IMR-90 (cell line): ENCODE data around the gene CGB1. TPM values are rescaled to one million over a fixed set of nuclear protein-coding genes. Genes with fewer than 3 reads are reported as not detected.

Source experiments
- ATAC-seq: fragments of 200-7000 bp; cut with Tn5 transposase; 2 replicates; pipeline ENCODE4 v1.9.1; 2020; ENCODE audit warnings: low read depth, mild to moderate bottlenecking, moderate library complexity
- BruUV-seq: library from RNA; stranded (reverse); fragments of 400-500 nt; replicated peaks from 2 replicates; lab custom pipeline; 2021; lab: Mats Ljungman, UMichigan
- CTCF ChIA-PET: fragments of 300-600 bp; formaldehyde crosslinking; extraction: SDS; loops from one replicate; lab custom pipeline; 2021; ENCODE audit warnings: antibody characterized with exemption; lab: Yijun Ruan, JAX
- POLR2A ChIA-PET: fragments of 300-600 bp; sonication (Branson Sonifier 250); formaldehyde crosslinking; loops from one replicate; lab custom pipeline; 2022; ENCODE audit warnings: antibody characterized with exemption; ENCODE audit not compliant: unreplicated experiment; lab: Charles Lee
- DNase-seq: peaks from one replicate; pipeline ENCODE4 v3.0.0; 2013
- H2AFZ ChIP-seq: replicated peaks from 2 replicates; pipeline ENCODE3; 2013; ENCODE audit warnings: low read length, mild to moderate bottlenecking; ENCODE audit not compliant: poor library complexity
- H2AK5ac ChIP-seq: 2 replicates; pipeline ENCODE4 v1.6.1; 2013; ENCODE audit warnings: low read depth, low read length, inconsistent platforms
- H2AK9ac ChIP-seq: replicated peaks from 2 replicates; pipeline ENCODE3; 2013; ENCODE audit warnings: mild to moderate bottlenecking, low read depth, low read length, moderate library complexity; ENCODE audit not compliant: poor library complexity
- H2BK120ac ChIP-seq: 2 replicates; pipeline ENCODE4 v1.6.1; 2013; ENCODE audit warnings: low read depth, low read length, inconsistent platforms
- H2BK15ac ChIP-seq: 3 replicates; pipeline ENCODE4 v1.6.1; 2013; ENCODE audit warnings: low read depth, low read length, inconsistent platforms
- H2BK20ac ChIP-seq: 2 replicates; pipeline ENCODE4 v1.6.1; 2013; ENCODE audit warnings: low read depth, mild to moderate bottlenecking, inconsistent platforms, low read length, moderate library complexity
- H2BK5ac ChIP-seq: 2 replicates; pipeline ENCODE4 v1.6.1; 2013; ENCODE audit warnings: mild to moderate bottlenecking, low read depth, low read length, inconsistent platforms; ENCODE audit not compliant: poor library complexity, severe bottlenecking
- H3K14ac ChIP-seq: replicated peaks from 2 replicates; pipeline ENCODE4 v1.6.1; 2013; ENCODE audit warnings: low read depth, low read length, inconsistent platforms
- H3K18ac ChIP-seq: 2 replicates; pipeline ENCODE4 v1.6.1; 2013; ENCODE audit warnings: low read depth, low read length, control low read depth
- H3K23ac ChIP-seq: 2 replicates; pipeline ENCODE4 v1.6.1; 2013; ENCODE audit warnings: low read depth, low read length, inconsistent platforms
- H3K27ac ChIP-seq: 2 replicates; pipeline ENCODE4 v1.5.1; 2013; ENCODE audit warnings: mild to moderate bottlenecking, control low read depth, low read length; ENCODE audit not compliant: insufficient read depth
- H3K27me3 ChIP-seq: 2 replicates; pipeline ENCODE4 v1.6.1; 2013; ENCODE audit warnings: low read length; ENCODE audit not compliant: control insufficient read depth, insufficient read depth
- H3K36me3 ChIP-seq: 2 replicates; pipeline ENCODE4 v1.6.1; 2013; ENCODE audit warnings: low read length, mixed read lengths; ENCODE audit not compliant: control insufficient read depth, insufficient read depth
- H3K4ac ChIP-seq: 2 replicates; pipeline ENCODE4 v1.6.1; 2013; ENCODE audit warnings: low read depth, low read length, inconsistent platforms
- H3K4me1 ChIP-seq: 2 replicates; pipeline ENCODE4 v1.6.1; 2013; ENCODE audit warnings: low read length, mixed read lengths; ENCODE audit not compliant: control insufficient read depth, insufficient read depth
- H3K4me2 ChIP-seq: 2 replicates; pipeline ENCODE4 v1.6.1; 2013; ENCODE audit warnings: low read depth, mild to moderate bottlenecking, control low read depth, low read length, moderate library complexity
- H3K4me3 ChIP-seq: 2 replicates; pipeline ENCODE4 v1.5.1; 2013; ENCODE audit warnings: low read depth, mild to moderate bottlenecking, control low read depth, low read length, moderate library complexity; ENCODE audit not compliant: insufficient read depth
- H3K56ac ChIP-seq: 2 replicates; pipeline ENCODE4 v1.6.1; 2013; ENCODE audit warnings: low read length, inconsistent platforms; ENCODE audit not compliant: insufficient read depth; ENCODE audit errors: extremely low read depth
- H3K79me1 ChIP-seq, 2 experiments: 2 replicates each; pipeline ENCODE4 v1.6.1; 2013; ENCODE audit warnings: low read length in 2 of 2, inconsistent platforms in 1 of 2, low read depth in 1 of 2
- H3K9ac ChIP-seq: 2 replicates; pipeline ENCODE4 v1.6.1; 2013; ENCODE audit warnings: low read depth, low read length, control low read depth
- H3K9me1 ChIP-seq: 2 replicates; pipeline ENCODE4 v1.6.1; 2013; ENCODE audit warnings: low read length, inconsistent platforms; ENCODE audit not compliant: insufficient read depth
- H3K9me3 ChIP-seq: 2 replicates; pipeline ENCODE4 v1.6.1; 2013; ENCODE audit warnings: low read length; ENCODE audit not compliant: control insufficient read depth, insufficient read depth
- H4K20me1 ChIP-seq: 2 replicates; pipeline ENCODE4 v1.6.1; 2013; ENCODE audit warnings: low read length, inconsistent platforms; ENCODE audit not compliant: insufficient read depth
- H4K5ac ChIP-seq: 2 replicates; pipeline ENCODE4 v1.6.1; 2013; ENCODE audit warnings: mild to moderate bottlenecking, low read depth, low read length, control low read depth
- H4K8ac ChIP-seq, 2 experiments: 2 replicates each; pipeline ENCODE4 v1.6.1; 2013; ENCODE audit warnings: low read depth in 2 of 2, low read length in 2 of 2, control low read depth in 1 of 2, inconsistent platforms in 1 of 2
- H4K91ac ChIP-seq: 2 replicates; pipeline ENCODE4 v1.6.1; 2013; ENCODE audit warnings: low read depth, low read length, inconsistent platforms; ENCODE audit not compliant: insufficient read depth
- CEBPB ChIP-seq: IDR thresholded peaks from 2 replicates; pipeline ENCODE4 v1.6.1; 2012; ENCODE audit warnings: low read depth, low read length, improper control_type of control experiment
- ELK1 ChIP-seq: fragments of 150-350 bp; IDR thresholded peaks from 2 replicates; pipeline ENCODE4 v1.6.1; 2016; ENCODE audit warnings: low read depth, mild to moderate bottlenecking, low read length, moderate library complexity, borderline replicate concordance
- MAFK ChIP-seq: IDR thresholded peaks from 2 replicates; pipeline ENCODE4 v1.6.1; 2012; ENCODE audit warnings: low read depth, low read length, improper control_type of control experiment
- NFE2L2 ChIP-seq: fragments of 150-350 bp; IDR thresholded peaks from 2 replicates; pipeline ENCODE4 v1.6.1; 2016; ENCODE audit warnings: low read depth, mild to moderate bottlenecking, low read length
- RAD21 ChIP-seq: IDR thresholded peaks from 2 replicates; pipeline ENCODE4 v1.6.1; 2012; ENCODE audit warnings: low read length, improper control_type of control experiment
- WGBS, 2 experiments: methylation state at CpG; one replicate each; pipeline versions ENCODE4 v1.1.5 to v1.1.7; 2013; ENCODE audit warnings: missing lambda C conversion rate in 2 of 2; ENCODE audit not compliant: insufficient read length in 1 of 2; ENCODE audit errors: extremely low coverage in 2 of 2; 5-methylcytosine and 5-hydroxymethylcytosine counted together
- dilution Hi-C: fragments of 300-500 bp; cut with HindIII; formaldehyde crosslinking; loops from one replicate; pipeline ENCODE4 v1.14.3; 2018; ENCODE audit warnings: low sequenced_read_pairs; ENCODE audit not compliant: unreplicated experiment
- in situ Hi-C: fragments of 300-500 bp; cut with MboI; formaldehyde crosslinking; loops from 3 replicates; pipeline ENCODE4 v1.14.3; 2019; ENCODE audit warnings: low sequenced_read_pairs, inconsistent platforms, mixed read lengths
- intact Hi-C: fragments of 100-400 bp; cut with micrococcal nuclease; formaldehyde crosslinking; loops from 2 replicates; pipeline ENCODE4 v1.10.0; 2022
- polyA plus RNA-seq, 3 experiments: library from polyadenylated mRNA; depleted of rRNA; stranded (reverse); fragments of >200 nt; gene quantifications; 2 replicates each; pipeline ENCODE4 v1.2.3, GENCODE V29; 2012; ENCODE audit warnings: low replicate concordance in 1 of 3
- total RNA-seq: library from RNA; depleted of rRNA; stranded (reverse); fragments of >200 nt; gene quantifications from 2 replicates; pipeline ENCODE4 v1.2.3, GENCODE V29; 2012

The CGB1 gene
- total and polyA plus RNA-seq, 2 of the 4 experiments (the other 2 are of a cell fraction), result not detected

- no TSS peak for BruUV-seq
- H3K27ac ChIP-seq, result no peak overlapping the region
- DNase-seq, result no peak
- H3K56ac ChIP-seq, result no peak overlapping the region
- in situ Hi-C loops, result no loop called here
- intact Hi-C loops, result no loop called here
- no peak overlapping the region for H3K4ac ChIP-seq
- H3K18ac ChIP-seq, result no peak overlapping the region
- H2BK120ac ChIP-seq, result no peak overlapping the region
- H3K4me3 ChIP-seq, result no peak overlapping the region
- no peak for ATAC-seq
- H3K27me3 ChIP-seq, result no peaks in the 10 kb centered on the region
- TF ChIP-seq RAD21 (no peak), ELK1 (no peak), NFE2L2 (no peak), CEBPB (no peak), MAFK (no peak)
- 100% methylated on average over 2 of the region's 9 CpGs; no CpG with 5 or more reads in 1 of the 2 experiments for WGBS, 2 experiments
- no peak overlapping the region for H2AK9ac ChIP-seq
- no peak overlapping the region for H2AK5ac ChIP-seq
- H3K9me1 ChIP-seq, result peaks cover 13% of the 10 kb centered on the region
- H3K36me3 ChIP-seq, result peaks cover 45% of the 10 kb centered on the region
- H4K91ac ChIP-seq, result no peak overlapping the region
- H2BK5ac ChIP-seq, result no peak overlapping the region
- H3K9ac ChIP-seq, result no peak overlapping the region
- H2BK20ac ChIP-seq, result no peak overlapping the region
- H4K20me1 ChIP-seq, result peaks cover 24% of the 10 kb centered on the region
- peaks cover 27 to 71% of the 10 kb centered on the region in 2 experiments for H3K79me1 ChIP-seq
- H3K14ac ChIP-seq, result no peak overlapping the region
- dilution Hi-C loops, result no loop called here
- H3K23ac ChIP-seq, result no peak overlapping the region
- ChIA-PET CTCF (no interaction called here), POLR2A (no interaction called here)
- no peak overlapping the region for H4K8ac ChIP-seq
- H3K4me1 ChIP-seq, result peaks cover 10% of the 10 kb centered on the region
- H2AFZ ChIP-seq, result no peak overlapping the region
- no peak overlapping the region for H2BK15ac ChIP-seq
- no peak overlapping the region for H3K4me2 ChIP-seq
- no peak overlapping the region for H4K5ac ChIP-seq
- H3K9me3 ChIP-seq, result no peaks in the 10 kb centered on the region
These were observed 47.8 kb downstream of the CGB1 start for GRCh38 chr19:48988860-48989259.
